GM12873 (cell line): ENCODE measurements around the gene CBFA2T2.

Experiments used
- CTCF ChIP-seq: IDR thresholded peaks from 2 replicates; pipeline ENCODE4 v1.5.1; 2012; ENCODE audit warnings: low read depth, mild to moderate bottlenecking, moderate library complexity, low read length, control low read depth; ENCODE audit not compliant: insufficient read depth; ENCODE audit errors: missing control alignments

Gene CBFA2T2

DNA sequence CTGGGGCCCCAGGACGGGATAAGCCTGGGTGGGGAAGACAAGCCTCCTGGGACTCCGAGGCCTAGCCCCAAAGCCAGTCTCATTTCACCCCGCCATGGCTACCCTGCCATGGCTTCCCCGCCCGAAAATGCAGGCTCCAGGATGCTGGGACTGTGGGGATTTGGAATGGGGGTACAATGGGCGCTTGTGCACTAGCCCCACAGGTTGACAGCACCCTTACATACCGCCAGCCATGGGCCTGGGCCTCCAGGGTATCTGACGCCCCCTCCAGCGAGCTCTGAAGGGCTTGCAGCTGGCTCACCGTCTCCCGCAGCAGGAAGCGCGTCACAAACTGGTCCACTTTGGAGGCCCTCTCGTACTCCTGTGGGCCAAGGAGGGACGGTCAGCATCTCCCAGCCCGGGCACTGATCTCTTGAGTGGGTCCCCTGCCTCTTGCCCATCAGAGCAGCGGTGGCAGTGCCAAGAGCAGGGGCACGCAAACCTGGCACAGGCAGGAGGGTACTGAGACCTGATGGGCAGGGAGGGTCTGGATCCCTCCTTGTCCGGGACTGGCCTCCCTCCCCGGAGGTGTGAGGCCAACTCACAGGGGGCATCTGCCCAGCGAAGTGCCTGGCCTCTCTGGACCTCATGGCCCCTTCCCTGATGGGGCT is 170.3 kb downstream of the CBFA2T2 start:
- TF ChIP-seq CTCF, result no peak

- TF ChIP-seq CTCF, result no peak
Measured at GRCh38 chr20:33660685-33661058, 170.8 kb downstream of the CBFA2T2 start.

GRCh38 chr20:33662172-33662571 is 172.3 kb downstream of the CBFA2T2 start, which contains the start of gene C20orf144:
C20orf144 (plus strand) TSS chr20:33662327; CDS start chr20:33662346, 19 bp downstream.
- no peak for TF ChIP-seq CTCF

DNA sequence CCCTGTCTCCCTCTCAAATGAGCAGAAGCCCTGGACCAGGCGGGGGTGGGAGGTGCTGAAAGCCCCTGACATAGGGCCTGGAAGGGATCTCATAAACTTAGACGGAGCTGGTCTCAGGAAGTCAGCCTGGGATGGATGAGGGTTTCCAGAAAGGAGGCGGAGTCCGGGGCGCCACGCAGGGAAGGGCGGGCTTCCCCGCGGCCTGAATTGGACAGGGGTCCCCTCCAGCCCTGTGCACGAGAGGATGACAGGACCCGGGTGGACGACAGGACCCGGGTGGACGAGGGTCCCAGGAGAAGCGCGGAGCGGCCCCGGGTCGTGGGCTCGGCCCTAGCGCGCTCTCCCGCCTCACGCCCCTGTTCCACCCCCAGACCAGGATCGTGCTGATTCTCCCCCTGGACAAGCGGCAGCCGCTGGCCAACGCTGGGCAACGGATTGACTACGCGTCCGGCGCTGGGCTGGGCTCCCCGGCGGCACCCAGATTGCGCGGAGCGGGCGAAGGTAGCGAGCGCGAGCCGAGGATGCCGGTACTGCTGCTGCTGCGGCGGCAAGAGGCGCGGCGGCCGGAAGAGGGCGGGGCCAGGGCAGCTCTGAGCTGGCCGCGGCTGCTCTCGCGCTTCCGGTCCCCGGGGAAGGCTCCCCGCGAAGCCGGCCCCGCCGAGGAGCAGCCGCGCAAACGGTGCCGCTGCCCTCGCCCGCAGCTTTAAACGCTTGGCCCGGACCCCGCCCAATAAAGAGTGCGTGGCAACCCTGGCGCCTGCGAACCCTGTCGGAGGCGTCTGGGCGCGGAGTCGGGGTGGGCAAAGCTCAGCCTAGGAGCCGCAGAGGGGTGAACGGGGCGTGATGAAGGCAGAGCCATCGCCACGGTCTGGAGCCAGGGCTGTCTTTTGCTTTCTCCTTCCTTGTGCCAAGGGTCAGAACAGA is 173.5 kb downstream of the CBFA2T2 start:
- TF ChIP-seq CTCF, result no peak

DNA sequence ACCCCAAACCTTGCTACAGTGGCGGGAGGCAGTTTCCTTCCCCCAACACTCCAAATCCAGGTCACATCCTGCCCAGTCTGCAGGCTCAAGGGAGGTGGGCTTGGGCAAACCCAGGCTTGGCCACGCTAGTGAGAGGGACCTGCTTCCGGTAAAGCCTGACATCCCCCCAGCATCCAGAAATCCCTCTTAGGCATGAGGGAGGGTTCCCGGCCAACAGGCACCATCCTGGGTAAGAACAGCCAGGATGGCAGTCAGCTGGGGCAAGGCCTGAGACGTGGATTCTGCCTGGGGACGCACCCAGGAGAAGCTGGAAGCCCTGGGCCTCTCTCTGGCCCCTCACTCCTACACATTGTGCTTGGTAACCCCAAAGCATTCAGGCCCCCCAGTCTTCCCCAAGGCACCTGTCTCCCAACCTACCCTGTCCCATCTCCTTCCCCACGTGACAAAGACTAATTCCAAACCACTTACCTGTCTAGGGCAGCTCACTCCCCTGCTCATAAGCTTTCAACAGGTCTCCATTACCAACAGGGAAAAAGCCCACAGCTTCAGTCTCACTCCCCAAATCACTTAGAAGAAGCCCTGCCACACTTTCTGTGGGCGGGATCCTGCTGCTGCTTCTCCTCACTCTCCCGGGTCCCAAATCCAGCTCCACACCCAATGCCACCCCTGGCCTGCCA is 174.3 kb downstream of the CBFA2T2 start:
- TF ChIP-seq CTCF, result no peak

- TF ChIP-seq CTCF, result no peak
Measured at GRCh38 chr20:33664762-33665144, 174.9 kb downstream of the CBFA2T2 start.
